DMS79 (cell line): ENCODE data around the gene ZNF581.

Source experiments
- DNase-seq: peaks from one replicate; lab custom pipeline; 2025; lab: John Stamatoyannopoulos, UW

The ZNF581 gene

DNA sequence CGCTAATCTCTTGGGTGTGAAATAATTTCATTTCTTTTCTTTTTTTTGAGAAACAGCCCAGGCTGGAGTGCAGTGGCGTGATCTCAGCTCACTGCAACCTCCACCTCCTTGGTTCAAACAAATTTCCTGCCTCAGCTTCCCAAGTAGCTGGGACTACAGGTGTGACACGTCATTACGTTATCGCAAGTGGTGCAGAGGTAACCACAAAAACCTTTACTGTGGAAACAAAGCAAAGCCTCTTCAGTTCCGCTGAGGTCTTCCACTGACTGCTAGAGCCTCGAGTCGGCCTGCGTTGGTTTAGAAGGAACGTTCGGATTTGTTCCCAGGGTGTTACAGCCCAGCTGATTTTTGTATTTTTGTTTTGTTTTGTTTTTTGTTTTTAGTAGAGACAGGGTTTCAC, 17.1 kb upstream of the ZNF581 start:
- no peak for DNase-seq

DNA sequence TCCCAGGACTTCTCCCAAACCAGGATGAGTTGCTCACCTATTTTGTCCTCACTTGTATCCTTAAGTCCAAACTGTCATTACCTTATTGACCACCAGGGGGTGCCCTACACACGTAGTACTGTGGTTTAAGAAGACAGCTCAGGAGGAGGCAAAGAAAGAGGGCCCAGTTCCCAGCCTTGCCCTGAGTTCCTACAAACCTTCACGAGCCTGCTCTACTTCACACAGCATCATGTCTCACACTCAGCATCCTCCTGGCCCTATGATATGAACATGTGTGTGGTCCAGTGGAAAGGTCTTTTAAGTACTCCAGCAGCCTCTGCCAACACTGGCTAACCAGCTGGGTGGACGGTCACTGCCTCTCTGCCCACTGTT, 11.0 kb upstream of the ZNF581 start:
- DNase-seq: peak; percentile 76

DNA sequence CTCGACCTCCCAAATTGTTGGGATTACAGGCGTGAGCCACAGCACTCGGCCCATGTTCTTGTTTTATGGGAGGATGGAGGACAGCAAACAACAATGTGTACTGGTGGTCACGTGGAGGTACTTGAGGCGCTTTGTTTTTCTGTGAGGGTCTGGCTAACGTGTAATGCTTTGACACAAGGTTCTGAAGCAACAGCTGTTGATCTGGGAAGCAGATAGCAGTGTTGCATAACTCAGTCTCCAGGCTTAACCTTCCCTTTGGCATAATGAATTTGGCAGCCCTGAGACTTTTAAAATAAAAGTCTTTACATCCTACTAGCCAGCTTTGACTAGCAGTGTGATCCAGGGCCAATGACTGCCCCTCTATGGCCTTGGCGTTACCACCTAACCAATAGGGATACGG, 9.6 kb upstream of the ZNF581 start:
- DNase-seq: no peak

DNA sequence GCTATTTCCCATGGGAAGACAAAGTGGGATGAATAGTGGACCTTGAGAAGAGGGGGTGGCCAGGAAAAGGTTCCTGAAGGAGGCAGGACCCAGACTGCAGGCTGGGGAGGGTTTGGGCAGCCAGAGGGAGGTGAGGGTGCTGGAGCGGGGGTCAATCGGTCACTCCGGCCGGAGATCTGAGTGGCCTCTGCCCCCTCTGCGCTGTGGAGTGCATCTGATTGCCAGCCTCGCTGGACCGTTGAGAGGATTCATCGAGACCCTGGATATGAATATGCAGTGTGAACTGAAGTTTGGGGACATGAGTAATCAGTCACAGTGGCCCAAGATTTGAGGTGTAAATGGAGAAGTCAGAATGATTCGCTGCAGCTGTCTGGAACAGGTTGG, 8.1 kb upstream of the ZNF581 start:
- DNase-seq: no peak

DNA sequence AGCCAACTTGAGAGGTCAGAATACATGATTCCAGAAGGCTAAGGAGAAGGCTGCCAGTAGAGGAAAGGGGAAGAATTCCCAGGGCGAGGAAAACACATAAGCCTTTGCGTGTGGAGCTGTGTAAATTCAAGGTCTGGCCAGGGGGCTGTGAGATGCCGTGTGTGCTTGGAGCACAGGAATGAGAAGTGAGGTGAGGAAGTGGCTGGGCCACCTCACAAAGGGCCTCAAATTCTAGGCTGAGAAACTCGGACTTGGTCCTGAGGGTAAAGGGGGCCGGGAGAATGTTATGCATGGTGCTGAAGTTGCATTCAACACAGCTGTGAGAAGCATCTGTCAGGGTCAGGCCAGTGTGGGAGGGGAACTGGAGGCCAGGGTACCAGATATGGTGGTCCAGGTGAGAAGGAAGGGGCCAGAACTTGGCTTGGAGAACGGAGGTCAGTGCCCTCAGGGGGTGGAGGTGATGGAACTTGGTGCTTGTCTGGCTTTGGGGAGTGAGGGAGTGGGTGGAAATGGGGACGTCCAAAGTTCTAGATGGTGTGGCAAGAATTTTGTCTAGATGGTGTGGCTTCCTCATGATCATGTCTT, 7.5 kb upstream of the ZNF581 start:
- no peak for DNase-seq

DNA sequence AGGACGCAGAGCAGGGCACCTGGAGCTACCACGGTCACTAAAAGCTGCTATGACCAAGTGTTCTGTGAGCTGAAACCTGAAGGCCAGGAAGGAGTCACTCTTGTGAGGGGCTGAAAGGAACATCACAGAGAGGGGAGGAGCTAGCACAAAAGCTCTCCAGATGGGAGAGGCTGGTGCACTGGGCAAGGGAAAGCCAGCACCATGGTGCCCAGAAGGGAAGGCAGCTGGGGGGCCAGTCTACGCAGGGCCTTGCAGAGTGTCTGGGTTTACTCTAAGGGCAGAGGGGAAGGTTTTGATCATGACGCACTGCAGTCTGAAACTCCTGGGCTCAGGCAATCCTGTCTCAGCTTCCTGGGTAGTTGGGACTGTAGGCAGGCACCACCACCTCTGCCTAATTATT, 6.7 kb upstream of the ZNF581 start:
- no peak for DNase-seq

DNA sequence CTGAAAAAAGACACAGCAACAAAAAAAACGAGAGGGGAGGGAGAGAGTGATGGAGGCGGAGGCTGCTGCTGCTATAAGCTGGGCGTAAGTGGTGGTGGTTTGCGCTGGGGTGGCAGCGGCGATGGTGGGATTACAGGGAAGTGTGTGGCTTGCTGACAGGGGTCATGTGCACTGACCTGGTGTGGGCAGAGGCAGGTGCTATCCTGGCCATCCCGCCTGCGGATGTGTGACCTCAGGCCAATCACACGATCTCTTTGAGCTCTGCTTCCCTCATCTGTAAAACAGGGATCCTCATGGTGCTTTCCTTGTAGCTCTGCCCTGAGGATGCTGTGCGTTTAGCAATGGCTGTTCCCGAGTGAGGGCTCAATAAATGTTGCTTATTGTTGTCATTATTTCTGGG, 5.9 kb upstream of the ZNF581 start:
- DNase-seq: no peak

DNA sequence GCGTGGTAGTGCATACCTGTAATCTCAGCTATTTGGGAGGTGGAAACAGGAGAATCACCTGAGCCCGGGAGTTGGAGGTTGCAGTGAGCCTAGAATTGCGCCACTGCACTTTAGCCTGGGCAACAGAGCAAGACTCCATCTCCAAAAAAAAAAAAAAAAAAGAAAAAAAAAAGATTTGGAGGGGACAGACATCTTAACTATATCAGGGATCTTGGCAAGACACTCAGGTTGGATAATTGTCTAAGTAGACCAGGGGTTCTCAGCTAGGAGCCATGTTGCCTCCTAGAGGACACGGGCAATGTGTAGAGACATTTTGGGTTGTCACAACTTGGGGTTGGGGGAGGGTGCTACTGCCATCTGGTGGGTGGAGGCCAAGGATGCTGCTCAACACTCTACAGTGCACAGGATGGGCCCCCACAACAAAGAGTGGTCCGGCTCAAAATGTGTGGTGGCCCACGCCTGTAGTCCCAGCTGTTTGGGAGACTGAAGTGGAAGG, 4.5 kb upstream of the ZNF581 start:
- no peak for DNase-seq

DNA sequence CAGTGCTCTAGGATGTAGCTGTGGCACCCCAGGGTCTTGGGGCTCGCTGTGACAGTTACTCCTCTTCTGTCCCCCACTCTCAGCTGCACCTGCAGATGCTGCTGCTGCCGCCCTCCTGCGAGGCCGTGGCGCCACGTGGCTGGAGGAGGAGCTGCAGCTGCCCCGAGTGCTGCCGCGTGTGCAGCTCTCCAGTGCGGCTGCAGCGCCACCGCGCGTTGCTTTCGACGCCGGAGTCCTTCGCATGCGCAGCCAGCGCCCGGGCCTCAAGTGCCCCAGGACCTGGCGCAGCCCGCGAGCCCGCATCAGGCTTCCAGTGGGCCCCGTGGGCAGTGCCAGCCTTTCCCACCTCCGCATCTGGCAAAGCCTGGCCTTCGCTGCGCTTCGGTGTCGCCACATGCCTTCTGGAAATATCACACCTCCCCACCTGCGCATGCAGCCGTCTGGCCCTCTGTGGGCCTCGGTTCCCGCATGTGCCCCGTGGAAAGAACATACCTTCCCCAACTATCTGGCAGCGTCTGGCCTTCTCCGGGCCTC, 3.3 kb upstream of the ZNF581 start:
- peak; percentile 70 for DNase-seq

DNA sequence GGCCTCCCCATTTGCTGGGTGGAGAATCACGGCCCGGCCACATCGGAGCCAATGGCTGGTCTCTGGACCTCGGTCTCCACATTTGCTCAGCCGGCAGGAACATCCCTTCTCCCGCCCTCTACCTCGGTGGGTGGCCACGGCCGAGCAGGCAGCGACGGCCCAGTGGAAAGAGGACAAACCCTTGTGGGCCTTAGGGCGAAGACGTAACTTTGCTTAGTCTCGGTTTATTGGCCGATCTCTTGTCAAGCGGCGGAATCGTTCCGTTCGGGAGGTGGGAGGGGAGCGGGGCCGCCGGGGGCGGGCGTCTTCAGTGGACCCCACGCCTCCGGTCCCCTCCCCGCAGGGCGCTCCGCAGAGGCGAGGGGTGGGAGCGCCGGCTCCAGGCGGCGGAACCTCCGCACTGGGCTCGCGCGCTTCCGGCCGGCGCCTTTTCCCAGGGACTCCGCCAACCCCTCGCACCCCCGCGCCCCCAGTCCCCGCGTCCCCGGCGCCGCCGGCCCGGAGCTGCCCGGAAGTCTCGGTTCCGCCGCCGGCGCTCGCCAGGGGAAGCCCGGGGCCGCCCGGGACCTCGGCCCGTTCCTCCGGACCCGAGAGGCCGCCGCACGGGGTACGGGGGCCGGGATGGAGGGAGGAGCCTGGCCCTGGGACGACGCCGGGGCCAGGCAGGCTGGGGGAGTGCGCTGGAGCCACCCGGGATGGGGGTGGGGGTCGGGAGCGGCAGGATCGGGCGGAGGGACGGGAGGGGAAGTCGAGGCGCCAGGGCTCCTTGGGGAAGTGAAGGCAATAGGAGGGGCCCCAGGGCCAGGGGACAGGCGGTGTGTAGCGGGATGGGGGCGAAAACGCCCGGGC, 2.6 kb upstream of the ZNF581 start, which contains the start of gene ZNF580:
Gene ZNF580, plus strand, starts transcription at position 426 of the 849 bp plus-strand sequence. CDS start 1,507 bp downstream, outside the sequence.
- peak; percentile 33 for DNase-seq

DNA sequence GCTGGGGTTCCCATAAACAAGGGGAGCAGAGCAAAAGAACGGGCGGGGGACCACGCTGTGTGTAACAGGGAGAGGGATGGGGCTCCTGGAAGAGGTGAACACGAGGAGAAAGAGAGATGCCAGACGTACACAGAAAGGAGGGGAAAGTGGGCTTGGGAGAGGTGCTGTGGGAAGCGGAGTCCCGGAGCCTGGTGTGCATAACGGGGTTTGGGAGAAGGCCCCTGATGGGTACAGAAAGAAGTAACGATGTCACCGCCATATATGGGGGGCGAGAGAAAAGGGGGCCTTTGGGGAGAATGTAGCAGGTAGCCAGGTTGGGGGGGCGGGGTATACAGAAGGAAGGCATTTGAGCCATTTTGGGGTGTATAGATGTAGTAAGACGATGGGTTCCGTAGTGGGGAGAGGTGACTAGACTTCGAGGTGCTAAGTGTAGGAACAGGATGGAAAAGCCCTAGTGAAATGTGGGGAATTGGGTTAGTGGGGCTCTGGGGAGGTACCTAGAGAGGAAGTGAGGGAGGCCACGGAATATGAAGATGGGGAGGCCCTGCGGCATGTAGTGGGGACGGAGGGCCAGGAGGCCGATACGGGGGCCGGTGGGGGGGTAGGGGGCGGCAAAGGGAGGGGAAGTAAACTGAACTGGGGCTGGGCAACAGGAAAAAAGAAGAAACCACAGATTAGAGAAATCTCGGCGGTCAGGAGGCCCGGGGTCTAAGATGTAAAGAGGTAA, 1.9 kb upstream of the ZNF581 start:
- no peak for DNase-seq

DNA sequence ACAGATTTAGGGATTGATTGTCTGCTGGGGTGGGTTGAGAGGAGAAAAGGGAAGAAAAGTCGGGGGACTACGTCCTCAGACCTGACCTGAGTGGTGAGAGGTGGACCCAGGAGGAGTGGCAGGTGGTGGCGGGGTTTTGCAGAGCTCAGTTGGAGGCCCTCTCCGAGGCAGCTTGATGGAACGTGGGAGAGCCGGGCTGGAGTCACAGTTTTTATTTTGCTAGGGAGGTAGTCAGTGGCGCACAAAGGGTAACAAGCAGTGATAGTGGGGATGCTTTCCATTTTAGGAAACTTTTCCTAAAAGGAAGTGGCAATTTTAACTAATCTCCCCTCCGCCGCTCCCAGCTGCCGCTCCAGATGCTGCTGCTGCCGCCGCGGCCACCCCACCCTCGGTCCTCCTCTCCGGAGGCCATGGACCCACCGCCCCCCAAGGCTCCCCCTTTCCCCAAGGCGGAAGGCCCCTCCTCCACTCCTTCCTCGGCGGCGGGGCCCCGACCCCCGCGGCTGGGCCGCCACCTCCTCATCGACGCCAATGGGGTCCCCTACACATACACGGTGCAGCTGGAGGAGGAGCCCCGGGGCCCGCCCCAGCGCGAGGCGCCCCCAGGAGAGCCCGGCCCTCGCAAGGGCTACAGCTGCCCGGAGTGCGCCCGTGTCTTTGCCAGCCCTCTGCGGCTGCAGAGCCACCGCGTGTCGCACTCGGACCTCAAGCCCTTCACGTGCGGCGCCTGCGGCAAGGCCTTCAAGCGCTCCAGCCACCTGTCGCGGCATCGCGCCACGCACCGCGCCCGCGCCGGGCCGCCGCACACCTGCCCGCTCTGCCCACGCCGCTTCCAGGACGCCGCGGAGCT, 1.1 kb upstream of the ZNF581 start:
- DNase-seq: no peak

DNA sequence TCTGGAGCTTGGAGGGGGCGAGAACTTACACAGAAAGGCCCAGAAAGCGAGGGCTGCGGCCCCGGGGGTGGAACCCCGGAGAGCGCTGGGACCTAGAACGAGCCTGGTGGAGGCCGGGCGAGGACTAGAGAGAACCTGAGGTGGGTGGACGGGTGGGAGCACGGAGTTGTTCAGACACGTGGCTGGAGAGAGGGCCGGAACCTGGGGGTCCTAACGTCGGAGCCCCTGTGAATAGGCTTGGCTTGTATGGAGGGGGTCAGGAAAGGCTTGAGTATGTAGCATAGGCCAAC, 383 bp downstream of the ZNF581 start:
- no peak for DNase-seq

DNA sequence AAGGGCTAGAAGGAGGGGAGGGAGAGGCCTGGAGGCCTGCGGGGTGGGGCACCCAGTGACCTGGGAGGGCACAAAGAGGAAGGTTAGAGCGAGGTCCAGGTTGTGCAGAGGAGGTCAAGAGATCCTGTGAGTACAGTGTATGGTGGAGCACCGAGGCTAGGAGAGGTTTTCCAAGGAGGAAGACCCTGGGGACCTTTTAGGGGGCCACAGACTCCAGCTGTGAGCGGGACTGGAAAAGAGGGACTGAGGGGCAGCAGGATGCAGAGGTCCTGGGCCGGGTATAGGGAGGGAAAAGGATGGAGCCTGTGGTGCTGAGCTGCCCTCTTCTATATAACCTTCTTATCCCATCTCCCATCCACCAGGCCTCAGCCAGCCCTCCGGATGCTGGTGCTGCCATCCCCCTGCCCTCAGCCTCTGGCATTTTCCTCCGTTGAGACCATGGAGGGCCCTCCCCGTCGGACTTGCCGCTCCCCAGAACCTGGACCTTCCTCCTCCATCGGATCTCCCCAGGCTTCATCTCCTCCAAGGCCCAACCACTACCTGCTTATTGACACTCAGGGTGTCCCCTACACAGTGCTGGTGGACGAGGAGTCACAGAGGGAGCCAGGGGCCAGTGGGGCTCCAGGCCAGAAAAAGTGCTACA, 863 bp downstream of the ZNF581 start:
- DNase-seq: no peak

DNA sequence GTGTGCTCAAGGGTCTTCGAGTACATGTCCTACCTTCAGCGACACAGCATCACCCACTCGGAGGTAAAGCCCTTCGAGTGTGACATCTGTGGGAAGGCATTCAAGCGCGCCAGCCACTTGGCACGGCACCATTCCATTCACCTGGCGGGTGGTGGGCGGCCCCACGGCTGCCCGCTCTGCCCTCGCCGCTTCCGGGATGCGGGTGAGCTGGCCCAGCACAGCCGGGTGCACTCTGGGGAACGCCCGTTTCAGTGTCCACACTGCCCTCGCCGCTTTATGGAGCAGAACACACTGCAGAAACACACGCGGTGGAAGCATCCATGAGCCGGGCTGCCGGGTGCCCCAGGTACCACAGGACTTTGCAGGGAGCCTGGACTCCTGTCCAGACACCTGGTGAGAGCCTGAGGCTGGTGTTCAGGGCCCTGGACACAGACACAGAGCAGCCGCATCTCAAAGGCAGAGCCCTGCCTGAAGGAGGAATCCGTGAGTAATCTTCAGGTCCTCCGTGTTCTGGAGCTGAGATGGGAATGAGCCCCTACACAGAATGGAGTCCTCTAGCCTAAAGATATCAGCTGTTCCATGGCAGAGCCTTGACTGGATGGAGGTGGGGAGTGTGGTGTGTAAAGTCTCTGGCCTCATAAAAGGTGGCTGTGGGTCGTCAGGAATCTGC, 1.5 kb downstream of the ZNF581 start:
- peak; percentile 56 for DNase-seq

DNA sequence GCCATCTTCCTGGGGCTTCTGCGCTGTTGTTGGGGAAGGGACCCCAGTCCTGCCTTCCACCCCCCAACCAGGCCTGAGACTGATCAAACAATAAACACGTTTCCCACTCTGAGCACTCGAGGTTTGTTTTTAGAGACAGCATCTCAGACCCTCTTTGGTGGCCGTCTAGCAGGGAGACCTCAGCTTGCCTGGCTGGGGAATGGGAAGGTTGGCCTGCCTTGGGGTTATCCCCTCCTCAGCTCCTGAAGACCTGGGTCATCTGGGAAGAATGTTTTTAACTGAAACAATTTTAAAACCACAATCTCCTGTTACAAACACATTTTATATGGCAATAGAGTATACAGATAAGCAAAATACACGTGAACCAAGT, 2.0 kb downstream of the ZNF581 start:
- no peak for DNase-seq

DNA sequence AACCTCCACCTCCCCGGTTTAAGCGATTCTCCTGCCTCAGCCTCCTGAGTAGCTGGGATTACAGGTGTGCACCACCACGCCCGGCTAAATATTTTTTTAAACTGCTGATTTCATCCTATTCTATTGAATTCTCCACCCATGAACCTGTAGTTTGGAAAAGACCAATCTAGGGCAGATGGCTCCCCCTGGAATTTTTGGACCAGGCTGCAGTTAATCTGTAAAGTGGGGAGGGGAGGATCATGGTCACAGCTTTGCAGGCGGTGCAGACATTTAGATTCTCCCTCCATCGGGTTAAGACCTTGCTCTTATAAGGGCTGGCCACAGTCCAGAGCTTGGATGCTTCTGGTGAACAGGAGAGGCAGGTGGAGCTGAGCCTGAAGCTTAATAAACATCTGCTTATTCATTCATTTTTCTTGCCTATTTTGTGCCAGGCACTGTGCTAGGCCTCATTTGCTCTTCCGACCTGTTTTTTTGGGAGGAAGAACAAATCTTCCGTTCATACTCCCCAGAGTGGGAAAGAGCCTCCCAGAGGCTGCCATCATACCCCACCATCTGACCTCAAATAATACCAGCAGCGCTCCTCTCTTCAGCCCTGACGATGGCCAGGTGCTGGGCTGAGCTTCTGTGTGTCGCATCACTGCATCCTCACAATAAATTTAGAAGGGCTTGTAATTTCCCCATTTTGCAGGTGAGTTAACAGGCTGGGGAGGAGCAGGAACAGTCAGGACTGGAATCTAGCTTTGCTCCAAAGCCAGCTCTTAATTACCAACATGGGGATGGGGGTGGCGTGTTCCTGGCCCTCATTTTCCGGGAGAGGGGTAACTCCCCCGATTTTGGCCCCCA, 3.7 kb downstream of the ZNF581 start:
- DNase-seq: peak; percentile 27

DNA sequence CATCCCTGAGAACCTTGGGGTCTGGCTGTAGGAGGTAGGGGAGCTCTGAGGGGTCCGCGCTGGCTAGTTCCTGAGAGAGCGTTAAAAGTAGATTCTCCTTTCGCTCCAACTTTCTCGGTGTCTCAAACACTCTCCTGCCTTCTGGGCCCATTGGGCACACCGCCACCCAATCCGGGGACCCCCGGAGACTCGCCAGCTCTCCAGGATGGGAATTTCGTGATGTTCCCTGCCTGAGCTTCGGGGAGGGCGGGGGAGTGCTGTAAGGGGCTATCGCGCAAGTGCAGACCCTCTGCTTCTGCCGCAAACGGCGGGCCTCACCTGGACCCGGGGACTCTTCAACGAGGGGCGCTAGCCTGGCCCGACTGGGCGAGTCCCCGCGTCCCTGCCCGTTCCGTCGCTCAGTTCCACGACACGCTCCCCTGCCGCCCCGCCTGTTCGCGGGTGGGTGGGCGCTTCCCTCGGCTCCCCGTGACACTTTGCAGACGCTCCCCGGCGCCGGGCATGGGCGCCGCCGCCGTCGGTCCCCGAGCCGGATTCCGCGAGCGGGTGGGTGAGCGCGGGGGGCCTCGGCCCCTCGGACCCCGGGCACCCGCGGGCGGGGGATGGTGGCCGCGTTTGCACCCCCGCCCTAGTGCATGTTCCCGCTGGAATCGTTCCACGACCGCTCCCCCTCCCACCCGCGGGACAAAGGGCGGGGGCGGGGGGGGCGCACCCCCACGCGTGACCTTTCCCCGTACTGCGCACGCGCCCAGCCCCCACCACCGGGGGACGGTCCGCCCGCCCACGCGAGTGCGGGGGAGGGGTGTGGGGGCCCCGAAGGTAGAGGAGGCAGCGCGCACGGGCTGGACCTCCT, 4.5 kb downstream of the ZNF581 start, which contains the start of gene CCDC106:
Gene CCDC106, plus strand, starts transcription at position 481 of the 853 bp plus-strand sequence. CDS start 835 bp downstream, outside the sequence.
- DNase-seq: peak; percentile 77
